NT2/D1 (cell line): Measurements from ENCODE around the gene KDM4B.

Source experiments
- SUZ12 ChIP-seq: IDR thresholded peaks from 2 replicates; pipeline ENCODE4 v1.6.1; 2011; ENCODE audit not compliant: insufficient read length, insufficient read depth; ENCODE audit errors: extremely low read depth
- YY1 ChIP-seq: IDR thresholded peaks from 2 replicates; pipeline ENCODE4 v1.6.1; 2011; ENCODE audit not compliant: insufficient read length, insufficient read depth
- ZNF274 ChIP-seq: IDR thresholded peaks from 2 replicates; pipeline ENCODE4 v1.6.1; 2011; ENCODE audit warnings: mild to moderate bottlenecking, low read depth, low read length

GRCh38 chr19:5097959-5098623, 129.2 kb downstream of the KDM4B start:
- TF ChIP-seq SUZ12 = no peak
- TF ChIP-seq ZNF274 = no peak
- TF ChIP-seq YY1 = no peak
